IgD-negative memory B cell (primary cell): Measurements from ENCODE around the gene HOXC12. TPM values are rescaled to one million over a fixed set of nuclear protein-coding genes. Genes with fewer than 3 reads are reported as not detected.

Source experiments
- H3K27ac Mint-ChIP-seq, 3 donors: one replicate each; pipeline ENCODE4 v1.8.0; 2020 to 2022; ENCODE audit warnings: mild to moderate bottlenecking in 3 of 3, mixed read lengths in 3 of 3, moderate library complexity in 1 of 3
- H3K27me3 Mint-ChIP-seq: one replicate; pipeline ENCODE4 v1.8.0; 2021; ENCODE audit warnings: mixed read lengths
- H3K36me3 Mint-ChIP-seq: one replicate; pipeline ENCODE4 v1.8.0; 2020; ENCODE audit warnings: mild to moderate bottlenecking, mixed read lengths
- H3K4me1 Mint-ChIP-seq, 3 donors: one replicate each; pipeline ENCODE4 v1.8.0; 2020 to 2022; ENCODE audit warnings: mixed read lengths in 3 of 3, mild to moderate bottlenecking in 1 of 3
- H3K4me3 Mint-ChIP-seq, 4 donors: one replicate each; pipeline ENCODE4 v1.8.0; 2020 to 2022; ENCODE audit warnings: mild to moderate bottlenecking in 4 of 4, mixed read lengths in 4 of 4, moderate library complexity in 3 of 4
- H3K9me3 Mint-ChIP-seq, 3 donors: one replicate each; pipeline ENCODE4 v1.8.0; 2020 to 2021; ENCODE audit warnings: mixed read lengths in 3 of 3, mild to moderate bottlenecking in 1 of 3
- polyA plus RNA-seq: library from polyadenylated mRNA; unstranded; fragments of 300-500 nt; fragmentation: Illumina TruSeq; gene quantifications from one replicate; pipeline ENCODE4 v1.2.3, GENCODE V29; 2021

HOXC12 gene
- polyA plus RNA-seq, 1 donor from 2014 or later: not detected

DNA sequence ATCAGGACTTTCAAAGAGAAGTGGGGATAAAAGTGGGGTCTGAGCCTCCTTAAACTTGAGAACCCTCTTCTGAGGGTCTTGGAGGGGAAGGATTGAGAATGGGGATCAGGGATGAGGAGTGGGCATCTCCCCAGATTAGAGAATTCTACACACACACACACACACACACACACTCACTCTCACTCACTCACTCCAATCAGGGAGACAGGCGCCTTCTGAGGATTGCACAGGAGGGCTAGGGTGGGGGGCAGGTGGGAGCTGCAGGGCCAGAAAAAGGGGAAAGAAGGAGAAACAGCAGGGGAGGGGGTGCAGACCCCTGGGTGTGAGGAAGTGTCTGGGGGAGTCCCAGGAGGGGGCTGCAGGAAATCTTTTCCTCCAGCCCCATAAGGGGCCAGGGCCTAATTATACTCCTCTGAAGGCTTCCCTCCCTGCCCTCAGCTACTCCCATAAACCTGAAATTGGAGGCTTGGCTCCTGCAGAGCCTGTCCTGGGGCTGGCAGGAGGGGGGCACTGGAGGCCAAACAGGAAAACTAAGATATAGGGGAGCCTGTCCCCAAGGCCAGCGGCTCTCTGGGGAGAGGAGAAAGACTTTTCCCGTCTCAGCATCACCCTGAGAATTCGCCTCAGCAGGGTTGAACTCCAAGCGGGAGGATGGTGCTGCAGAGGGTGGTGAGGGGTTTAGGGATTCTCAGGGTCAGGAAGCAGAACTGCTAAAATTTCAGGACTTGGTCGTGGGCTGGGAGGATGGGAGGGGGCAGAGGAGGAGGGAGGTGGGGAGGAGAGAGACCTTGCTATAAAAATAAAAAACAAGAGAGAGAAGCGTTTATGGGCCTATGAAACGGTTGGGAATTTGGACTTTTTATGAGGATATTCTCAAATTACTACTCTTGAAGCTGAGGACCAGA lies 46.8 kb downstream of the HOXC12 start:
- Mint-ChIP-seq H3K4me1 (peaks cover 5 to 14% (median 10%) of the 10 kb centered on the region in 3 donors), H3K27me3 (peaks cover 70% of the 10 kb centered on the region), H3K4me3 (peak overlapping the region in 3 of 4 donors; percentile 51 to 66 (median 60)), H3K36me3 (peaks cover 1% of the 10 kb centered on the region), H3K9me3 (no peaks in the 10 kb centered on the region), H3K27ac (peak overlapping the region; percentile 78 to 82 (median 81))

DNA sequence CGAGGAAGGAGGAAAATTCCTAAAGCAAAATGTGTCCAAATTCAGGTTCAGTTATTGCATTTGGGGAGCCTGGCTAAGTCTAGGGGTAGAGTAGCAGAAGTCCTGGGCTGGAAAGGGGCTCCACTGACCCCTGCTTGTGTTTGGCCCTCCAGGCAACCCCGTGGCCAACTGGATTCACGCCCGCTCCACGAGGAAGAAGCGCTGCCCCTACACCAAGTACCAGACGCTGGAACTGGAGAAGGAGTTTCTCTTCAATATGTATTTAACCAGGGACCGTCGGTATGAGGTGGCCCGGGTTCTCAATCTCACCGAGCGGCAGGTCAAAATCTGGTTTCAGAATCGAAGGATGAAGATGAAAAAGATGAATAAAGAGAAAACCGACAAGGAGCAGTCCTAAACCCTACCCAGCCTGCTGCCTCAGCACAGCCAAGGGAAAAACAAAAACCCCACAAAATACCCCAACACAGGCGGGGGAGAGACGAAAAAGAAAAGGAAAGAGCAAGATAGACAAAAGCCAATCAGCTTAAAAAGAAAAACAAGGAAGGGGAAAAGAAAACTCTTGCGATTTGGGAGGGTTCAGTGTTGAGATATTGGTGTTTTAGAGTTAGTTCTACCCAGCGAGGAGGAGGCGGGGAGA lies 47.7 kb downstream of the HOXC12 start:
- H3K27ac Mint-ChIP-seq: peak overlapping the region; percentile 60 to 82 (median 81)
- H3K36me3 Mint-ChIP-seq: no peaks in the 10 kb centered on the region
- peaks cover 4 to 13% (median 7%) of the 10 kb centered on the region in 3 donors for H3K4me1 Mint-ChIP-seq
- peak overlapping the region in 2 of 4 donors; percentile 66 to 76 for H3K4me3 Mint-ChIP-seq
- H3K27me3 Mint-ChIP-seq: peaks cover 74% of the 10 kb centered on the region
- H3K9me3 Mint-ChIP-seq: no peaks in the 10 kb centered on the region

DNA sequence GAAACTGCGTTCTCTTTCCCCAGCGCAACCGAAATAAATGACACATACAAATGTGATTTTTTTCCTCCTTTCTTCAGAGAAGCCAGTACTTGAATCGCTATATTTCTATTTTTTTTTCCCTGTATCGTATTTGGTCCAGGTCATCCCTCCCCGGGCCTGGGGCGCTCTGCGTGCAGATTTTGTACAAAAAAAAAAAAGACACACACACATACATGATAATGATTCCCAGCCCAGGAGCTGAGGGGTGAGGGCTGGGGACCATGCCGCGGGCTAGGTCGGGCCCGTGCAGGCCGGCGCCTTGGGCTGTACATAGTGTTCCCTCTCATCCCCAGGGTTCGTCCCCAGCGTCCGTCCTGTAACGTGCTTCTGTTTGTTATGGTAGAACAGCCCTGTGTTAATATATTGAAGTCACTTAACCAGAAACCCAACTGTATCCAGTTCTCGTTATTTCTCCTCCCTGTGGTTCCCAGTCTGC lies 48.2 kb downstream of the HOXC12 start:
- peak overlapping the region; percentile 35 to 81 (median 46) for H3K27ac Mint-ChIP-seq
- peaks cover 74% of the 10 kb centered on the region for H3K27me3 Mint-ChIP-seq
- H3K4me3 Mint-ChIP-seq: peak overlapping the region in 1 of 4 donors; percentile 66
- no peaks in the 10 kb centered on the region for H3K36me3 Mint-ChIP-seq
- H3K9me3 Mint-ChIP-seq: no peaks in the 10 kb centered on the region
- H3K4me1 Mint-ChIP-seq: peaks cover 4 to 16% (median 5%) of the 10 kb centered on the region in 3 donors

DNA sequence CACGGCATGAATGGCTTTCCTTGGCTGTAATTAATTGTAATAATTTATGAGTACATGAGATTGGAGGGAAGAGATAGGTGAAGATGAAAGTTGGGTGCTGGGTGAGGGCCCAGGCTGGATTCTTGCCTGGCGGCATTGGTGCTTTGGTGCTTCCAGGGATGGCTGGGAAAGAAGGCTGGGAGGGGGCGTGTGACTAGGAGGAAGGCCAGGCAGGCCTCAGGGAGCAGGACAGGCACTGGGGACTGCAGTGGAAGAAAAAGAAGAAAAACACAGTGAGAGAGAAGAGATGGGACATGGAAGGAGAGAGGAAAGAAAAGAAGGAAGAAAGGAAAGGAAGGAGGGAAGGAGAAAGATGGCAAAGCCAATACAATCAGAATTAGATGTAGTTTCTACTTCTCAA lies 48.9 kb downstream of the HOXC12 start:
- Mint-ChIP-seq H3K4me1 (peaks cover 4 to 16% (median 5%) of the 10 kb centered on the region in 3 donors), H3K4me3 (peak overlapping the region in 3 of 4 donors; percentile 55 to 77 (median 66))

DNA sequence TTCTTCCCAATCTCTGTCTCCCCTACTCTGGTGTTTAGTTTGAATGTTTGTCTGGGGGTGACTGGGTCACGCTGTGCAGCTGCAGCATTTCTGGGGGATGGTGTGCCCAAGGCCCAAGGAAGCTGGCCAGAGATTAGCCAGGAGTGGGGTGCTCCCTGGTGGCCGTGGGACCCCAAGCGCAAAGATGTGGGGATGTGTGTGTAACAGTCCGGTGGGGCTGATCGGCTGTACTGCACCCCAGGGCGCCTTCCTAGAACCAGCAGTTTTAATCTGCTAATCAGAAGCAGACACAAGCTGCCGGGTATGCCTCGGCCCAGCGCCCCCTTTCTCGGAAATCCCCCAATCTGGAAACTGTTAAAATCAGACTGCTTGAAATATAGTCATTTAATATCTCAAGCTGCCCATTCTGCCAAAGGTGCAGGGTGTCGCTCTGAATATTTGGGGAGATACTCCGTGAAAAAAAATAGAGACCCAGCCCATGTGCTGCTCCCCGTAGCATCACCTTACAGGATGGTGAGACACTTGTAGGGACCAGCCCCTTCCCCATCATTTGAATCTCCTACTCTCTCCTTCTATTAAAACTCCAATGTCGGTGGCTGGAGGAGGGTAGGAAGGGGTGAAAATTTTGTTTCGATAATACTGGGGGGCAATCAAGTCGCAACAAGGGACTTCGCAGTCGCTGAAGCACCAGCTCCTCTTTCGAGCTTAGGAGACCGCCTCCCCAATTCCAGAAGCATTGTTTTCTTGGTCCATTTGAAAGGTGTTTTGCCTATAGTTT lies 49.5 kb downstream of the HOXC12 start:
- Mint-ChIP-seq H3K27me3 (peaks cover 74% of the 10 kb centered on the region), H3K4me3 (no peak overlapping the region), H3K27ac (peak overlapping the region; percentile 81 to 89 (median 85)), H3K4me1 (peaks cover 6 to 17% (median 6%) of the 10 kb centered on the region in 3 donors), H3K36me3 (no peaks in the 10 kb centered on the region), H3K9me3 (peaks cover 0 to 1% (median 0%) of the 10 kb centered on the region in 3 donors)

More for the DNA sequence above, 48.9 kb downstream of the HOXC12 start:
- H3K9me3 Mint-ChIP-seq: no peaks in the 10 kb centered on the region
- peak overlapping the region; percentile 35 to 89 (median 81) for H3K27ac Mint-ChIP-seq
- peaks cover 74% of the 10 kb centered on the region for H3K27me3 Mint-ChIP-seq
- H3K36me3 Mint-ChIP-seq: no peaks in the 10 kb centered on the region

DNA sequence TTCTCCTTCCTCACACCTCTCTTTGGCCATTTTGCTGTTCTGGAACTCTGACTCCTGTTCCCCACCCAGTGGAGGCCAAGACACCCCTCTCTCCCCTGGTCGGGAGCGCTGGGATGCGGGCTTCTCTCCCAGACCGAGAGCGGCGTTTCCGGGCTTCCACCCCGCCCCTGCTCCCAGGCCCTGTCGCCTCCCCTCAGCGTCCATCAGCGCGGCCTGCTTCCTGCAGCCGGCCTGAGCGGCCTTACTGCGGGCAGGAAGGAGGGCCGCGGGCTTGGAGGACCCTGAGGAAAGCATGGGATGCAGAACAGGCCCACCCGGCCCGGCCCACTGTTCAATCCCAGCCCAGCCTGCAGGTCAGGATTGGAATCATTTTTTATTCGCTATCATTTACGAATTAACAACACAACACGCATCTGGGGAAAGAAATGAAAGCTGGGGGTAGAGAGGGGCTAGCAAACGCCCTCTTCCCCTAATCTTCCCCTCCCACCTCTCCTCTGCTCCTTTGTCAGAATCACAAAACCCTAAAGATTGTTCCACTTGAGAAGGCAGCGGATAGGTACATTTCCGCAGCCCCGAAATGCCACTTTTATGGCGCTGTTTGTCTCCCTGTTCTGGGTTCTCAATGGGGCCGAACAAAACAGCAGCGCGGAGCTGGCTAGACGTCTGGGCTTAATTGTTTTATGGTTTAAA lies 50.3 kb downstream of the HOXC12 start:
- Mint-ChIP-seq H3K9me3 (peaks cover 0 to 4% (median 0%) of the 10 kb centered on the region in 3 donors), H3K36me3 (no peaks in the 10 kb centered on the region), H3K4me1 (peaks cover 8 to 20% (median 9%) of the 10 kb centered on the region in 3 donors), H3K27ac (peak overlapping the region; percentile 84 to 97 (median 85)), H3K4me3 (peak overlapping the region in 1 of 4 donors; percentile 94), H3K27me3 (peaks cover 80% of the 10 kb centered on the region)

DNA sequence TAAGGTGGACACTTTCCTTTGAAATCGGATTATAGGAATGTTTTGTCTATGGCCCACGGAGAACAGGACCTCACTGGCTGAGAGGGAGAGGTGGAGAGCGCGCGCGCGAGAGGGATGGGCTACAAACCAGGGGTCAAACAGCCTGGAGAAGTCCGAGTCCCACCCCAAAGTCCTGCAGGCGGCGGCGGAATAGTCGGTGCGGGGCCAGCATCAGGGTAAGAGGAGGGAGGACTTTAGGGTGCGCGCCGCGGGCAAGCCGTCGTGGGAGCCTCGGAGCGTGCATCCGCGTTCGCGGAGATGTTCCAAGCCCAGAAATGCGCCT lies 50.8 kb downstream of the HOXC12 start:
- Mint-ChIP-seq H3K27ac (peak overlapping the region; percentile 84 to 97 (median 85)), H3K27me3 (peaks cover 80% of the 10 kb centered on the region), H3K9me3 (peaks cover 0 to 4% (median 0%) of the 10 kb centered on the region in 3 donors), H3K4me1 (peaks cover 8 to 24% (median 9%) of the 10 kb centered on the region in 3 donors), H3K36me3 (no peaks in the 10 kb centered on the region), H3K4me3 (peak overlapping the region in 2 of 4 donors; percentile 92 to 94)

DNA sequence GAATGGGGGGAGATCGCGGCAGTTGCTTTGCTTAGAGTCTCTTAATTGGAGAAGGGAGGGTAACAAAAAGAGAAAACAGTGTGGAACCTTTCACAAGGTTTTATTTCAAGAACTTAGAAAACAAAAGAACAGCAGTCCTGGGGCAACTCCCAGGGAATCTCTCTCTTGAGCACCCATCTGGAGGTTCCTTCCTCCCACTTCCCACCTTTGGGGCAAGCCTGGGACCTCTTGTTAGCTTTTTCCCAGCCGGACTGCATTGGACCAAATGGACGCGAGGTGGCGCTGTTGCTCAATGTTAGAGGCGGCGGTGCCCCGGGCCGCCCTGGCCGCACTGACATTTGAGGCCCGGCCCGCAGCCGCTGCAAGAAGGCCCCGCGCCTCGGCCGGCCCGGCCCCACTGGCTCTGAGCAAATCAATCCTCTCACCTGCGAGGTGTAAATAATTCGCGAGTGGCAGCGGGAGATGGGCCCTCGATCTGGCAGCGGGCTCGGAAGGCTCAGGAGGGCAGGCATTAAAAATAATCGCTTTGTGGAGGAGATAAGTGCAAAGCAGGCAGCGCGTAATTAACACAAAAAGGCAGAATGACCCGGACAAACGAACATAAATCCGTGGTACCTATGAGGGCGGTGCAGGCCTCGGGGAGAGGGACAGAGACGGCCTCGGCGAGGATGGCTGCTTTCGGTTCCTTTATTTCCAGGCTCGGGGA lies 51.3 kb downstream of the HOXC12 start:
- Mint-ChIP-seq H3K27me3 (peaks cover 79% of the 10 kb centered on the region), H3K9me3 (peaks cover 0 to 4% (median 0%) of the 10 kb centered on the region in 3 donors), H3K27ac (peak overlapping the region; percentile 84 to 97 (median 85)), H3K4me1 (peaks cover 9 to 26% (median 9%) of the 10 kb centered on the region in 3 donors), H3K36me3 (no peaks in the 10 kb centered on the region), H3K4me3 (peak overlapping the region; percentile 73 to 94 (median 93))

DNA sequence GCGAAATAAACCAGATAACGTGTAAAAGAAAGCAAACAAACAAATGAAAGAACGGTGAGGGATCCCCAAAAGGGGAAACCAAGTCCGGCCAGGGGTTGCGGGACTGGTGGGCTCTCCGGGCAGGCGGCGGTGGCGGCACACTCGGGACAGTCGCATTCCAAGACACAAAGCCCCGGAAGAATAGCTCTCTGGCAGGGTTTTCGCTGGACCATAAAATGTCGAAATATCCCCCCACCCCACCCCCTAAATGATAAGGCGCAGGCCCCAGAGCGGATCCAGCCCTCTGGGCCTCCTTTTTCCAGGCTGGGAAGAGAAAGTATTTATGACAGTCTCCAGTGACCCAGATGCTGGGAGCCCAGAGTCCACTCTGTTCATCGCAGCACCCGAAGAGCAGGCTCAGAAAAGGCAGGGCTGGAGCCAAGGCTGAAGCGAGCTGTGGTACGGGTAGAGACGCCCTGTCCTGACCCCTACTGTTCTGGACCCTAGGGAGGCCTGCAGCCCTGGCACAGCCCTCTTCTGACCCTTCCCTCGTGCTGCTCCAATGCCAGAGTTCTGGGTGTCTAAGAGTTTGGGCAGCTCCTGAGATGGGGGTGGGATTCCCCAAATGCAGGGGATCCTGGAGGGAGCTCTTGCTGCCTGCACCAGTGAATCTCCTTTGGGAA lies 52.0 kb downstream of the HOXC12 start:
- Mint-ChIP-seq H3K4me1 (peaks cover 9 to 32% (median 15%) of the 10 kb centered on the region in 3 donors), H3K4me3 (peak overlapping the region; percentile 73 to 94 (median 93)), H3K27ac (peak overlapping the region in 2 of 3 donors; percentile 84 to 97), H3K9me3 (peaks cover 0 to 4% (median 0%) of the 10 kb centered on the region in 3 donors), H3K27me3 (peaks cover 81% of the 10 kb centered on the region), H3K36me3 (peaks cover 1% of the 10 kb centered on the region)

DNA sequence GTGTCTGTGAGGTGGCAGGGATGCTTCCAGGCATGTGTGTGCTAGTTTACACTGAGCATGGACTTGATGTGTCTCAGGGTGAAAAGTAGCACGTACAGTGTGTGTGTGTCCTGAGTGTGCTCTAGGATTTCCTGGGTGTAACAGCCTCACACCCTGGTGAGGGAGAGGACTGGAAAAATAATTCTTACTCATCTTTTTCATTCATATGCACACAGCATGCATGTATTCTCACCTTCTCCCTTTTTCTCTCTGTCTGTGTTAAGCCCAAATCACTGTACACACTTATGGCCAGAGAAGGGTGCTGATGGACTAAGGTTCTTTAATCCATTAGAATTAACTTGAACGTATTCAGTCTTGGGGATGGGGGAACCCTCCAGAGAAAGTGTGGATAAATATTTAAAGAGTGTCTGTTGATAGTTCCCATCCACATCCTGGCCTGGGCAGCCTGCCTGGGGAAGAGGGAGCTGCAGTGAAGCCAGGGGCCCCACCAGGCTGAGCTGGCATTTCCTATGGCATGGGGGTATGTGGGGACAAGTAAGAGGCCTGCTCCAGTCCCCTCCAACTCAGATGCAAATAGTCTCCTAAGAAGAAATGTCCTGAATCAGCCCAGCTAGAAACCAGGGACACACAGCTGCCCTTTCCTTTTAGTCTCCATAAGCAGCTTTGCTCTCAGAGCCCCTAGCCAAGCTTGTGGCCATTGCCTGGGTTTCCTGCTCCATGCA lies 53.0 kb downstream of the HOXC12 start:
- peaks cover 1% of the 10 kb centered on the region for H3K36me3 Mint-ChIP-seq
- H3K27ac Mint-ChIP-seq: peak overlapping the region; percentile 78 to 97 (median 80)
- peaks cover 0 to 4% (median 0%) of the 10 kb centered on the region in 3 donors for H3K9me3 Mint-ChIP-seq
- H3K4me1 Mint-ChIP-seq: peaks cover 9 to 38% (median 15%) of the 10 kb centered on the region in 3 donors
- H3K27me3 Mint-ChIP-seq: peaks cover 75% of the 10 kb centered on the region
- H3K4me3 Mint-ChIP-seq: peak overlapping the region in 2 of 4 donors; percentile 52 to 94

DNA sequence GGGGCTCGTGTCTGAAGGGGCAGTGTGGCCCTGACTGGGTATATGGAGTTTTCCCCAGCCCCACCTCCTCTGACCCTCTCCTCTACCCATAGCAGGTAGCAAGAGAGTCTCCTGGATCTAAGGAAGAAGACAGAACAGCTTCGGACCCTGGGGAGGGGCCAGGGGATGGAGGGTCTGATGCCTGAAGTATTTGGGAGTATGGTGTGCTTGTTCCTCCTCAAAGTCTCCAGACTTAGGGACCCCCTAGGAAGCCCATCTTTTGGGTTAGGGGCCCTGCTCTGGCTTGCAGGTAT lies 53.5 kb downstream of the HOXC12 start:
- H3K36me3 Mint-ChIP-seq: peaks cover 1% of the 10 kb centered on the region
- H3K27me3 Mint-ChIP-seq: peaks cover 75% of the 10 kb centered on the region
- H3K27ac Mint-ChIP-seq: peak overlapping the region in 2 of 3 donors; percentile 80 to 97
- peaks cover 0 to 4% (median 0%) of the 10 kb centered on the region in 3 donors for H3K9me3 Mint-ChIP-seq
- peaks cover 9 to 38% (median 15%) of the 10 kb centered on the region in 3 donors for H3K4me1 Mint-ChIP-seq
- H3K4me3 Mint-ChIP-seq: peak overlapping the region in 3 of 4 donors; percentile 35 to 83 (median 52)
